DND-41 (cell line): ENCODE data around the gene RFX2.

ENCODE experiments used
- ATAC-seq: fragments of 200-7000 bp; cut with Tn5 transposase; 3 replicates; pipeline ENCODE4 v1.9.1; 2021; ENCODE audit warnings: low read depth; ENCODE audit not compliant: insufficient read depth
- DNase-seq: peaks from one replicate; pipeline ENCODE4 v3.0.0-alpha.2; 2020
- H2AFZ ChIP-seq: 2 replicates; pipeline ENCODE4 v1.6.0; 2012; ENCODE audit warnings: low read depth, low read length
- H3K27ac ChIP-seq: 2 replicates; pipeline ENCODE4 v1.5.1; 2012; ENCODE audit warnings: low read length, inconsistent platforms
- H3K27me3 ChIP-seq: fragments of 200-600 bp; sonication (generic); 2 replicates; pipeline ENCODE4 v1.6.0; 2012; ENCODE audit warnings: low read length, mild to moderate bottlenecking, inconsistent platforms; ENCODE audit not compliant: insufficient read depth, poor library complexity
- H3K36me3 ChIP-seq: 2 replicates; pipeline ENCODE4 v1.5.1; 2012; ENCODE audit warnings: low read length, inconsistent platforms; ENCODE audit not compliant: insufficient read depth
- H3K4me1 ChIP-seq: 2 replicates; pipeline ENCODE4 v1.5.1; 2012; ENCODE audit warnings: mild to moderate bottlenecking, low read length; ENCODE audit not compliant: insufficient read depth
- H3K4me2 ChIP-seq: 2 replicates; pipeline ENCODE4 v1.6.0; 2012; ENCODE audit warnings: mild to moderate bottlenecking, moderate library complexity, low read length, inconsistent platforms; ENCODE audit not compliant: insufficient read depth
- H3K4me3 ChIP-seq, 2 experiments: fragments of 200-600 bp in 1 of 2; shearing (Covaris generic) in 1 of 2; 2 replicates each; pipeline ENCODE4 v1.5.1; 2012 to 2016; ENCODE audit warnings: inconsistent platforms in 2 of 2, low read length in 2 of 2, mild to moderate bottlenecking in 2 of 2, low read depth in 1 of 2, moderate library complexity in 1 of 2
- H3K79me2 ChIP-seq: 2 replicates; pipeline ENCODE4 v1.6.0; 2012; ENCODE audit warnings: low read length, inconsistent platforms; ENCODE audit not compliant: insufficient read depth
- H3K9ac ChIP-seq: 2 replicates; pipeline ENCODE4 v1.6.0; 2012; ENCODE audit warnings: low read depth, mild to moderate bottlenecking, inconsistent platforms, low read length, moderate library complexity
- H3K9me3 ChIP-seq: 2 replicates; pipeline ENCODE4 v1.5.1; 2012; ENCODE audit warnings: low read length, moderate library complexity, mild to moderate bottlenecking, inconsistent platforms; ENCODE audit not compliant: insufficient read depth, severe bottlenecking
- H4K20me1 ChIP-seq: 2 replicates; pipeline ENCODE4 v1.6.0; 2012; ENCODE audit warnings: low read length; ENCODE audit not compliant: insufficient read depth
- EZH2 ChIP-seq: IDR thresholded peaks from 3 replicates; pipeline ENCODE4 v1.6.1; 2012; ENCODE audit warnings: borderline replicate concordance, low read depth, mild to moderate bottlenecking, moderate library complexity, low read length, inconsistent platforms; ENCODE audit not compliant: severe bottlenecking
- TF ChIP-seq, protein P1 (sequence below): IDR thresholded peaks from 2 replicates; pipeline ENCODE4 v1.5.1; 2012; ENCODE audit warnings: borderline replicate concordance, low read length, moderate library complexity, mild to moderate bottlenecking; ENCODE audit not compliant: poor library complexity, severe bottlenecking; ENCODE audit errors: extremely low read depth

RFX2 gene

DNA sequence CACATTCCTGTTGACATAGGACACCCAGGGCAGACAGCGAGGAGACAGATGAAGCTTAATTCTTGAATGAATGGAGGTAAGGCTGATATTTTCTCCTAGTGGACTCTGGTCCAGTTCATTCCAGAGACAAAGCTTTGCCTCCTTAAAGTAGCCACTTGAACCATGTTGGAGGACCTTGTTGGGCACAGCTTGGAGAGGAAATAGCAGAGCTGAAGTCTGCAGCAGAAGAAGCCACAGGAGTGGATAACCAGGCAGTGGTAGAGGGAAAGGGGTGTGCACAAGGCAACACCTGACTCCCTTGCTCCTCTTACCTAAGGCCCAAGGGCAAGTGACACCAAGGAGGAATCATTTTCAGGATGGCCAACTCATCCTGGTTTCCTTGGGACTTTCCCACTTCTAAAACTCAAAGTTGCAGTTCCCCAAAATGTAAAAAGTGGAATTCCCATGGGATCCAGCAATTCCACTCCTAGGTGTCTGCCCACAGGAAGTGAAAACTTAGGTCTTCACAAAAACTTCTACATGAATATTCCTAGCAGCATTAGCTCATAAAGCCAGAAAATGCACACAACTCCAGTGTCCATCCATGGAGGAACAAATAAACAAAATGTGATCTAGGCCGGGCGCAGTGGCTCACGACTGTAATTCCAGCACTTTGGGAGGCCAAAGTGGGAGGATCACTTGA is 6.6 kb upstream of the RFX2 start:
- DNase-seq, result no peak
- Histone ChIP-seq H4K20me1 (no peaks in the 10 kb centered on the region), H3K4me3 (no peak overlapping the region), H3K79me2 (no peaks in the 10 kb centered on the region), H3K27ac (no peak overlapping the region), H3K27me3 (no peaks in the 10 kb centered on the region), H3K9ac (no peak overlapping the region), H3K9me3 (no peaks in the 10 kb centered on the region), H3K4me1 (no peaks in the 10 kb centered on the region), H3K36me3 (no peaks in the 10 kb centered on the region), H2AFZ (no peak overlapping the region), H3K4me2 (no peak overlapping the region)
- TF ChIP-seq, protein P1, sequence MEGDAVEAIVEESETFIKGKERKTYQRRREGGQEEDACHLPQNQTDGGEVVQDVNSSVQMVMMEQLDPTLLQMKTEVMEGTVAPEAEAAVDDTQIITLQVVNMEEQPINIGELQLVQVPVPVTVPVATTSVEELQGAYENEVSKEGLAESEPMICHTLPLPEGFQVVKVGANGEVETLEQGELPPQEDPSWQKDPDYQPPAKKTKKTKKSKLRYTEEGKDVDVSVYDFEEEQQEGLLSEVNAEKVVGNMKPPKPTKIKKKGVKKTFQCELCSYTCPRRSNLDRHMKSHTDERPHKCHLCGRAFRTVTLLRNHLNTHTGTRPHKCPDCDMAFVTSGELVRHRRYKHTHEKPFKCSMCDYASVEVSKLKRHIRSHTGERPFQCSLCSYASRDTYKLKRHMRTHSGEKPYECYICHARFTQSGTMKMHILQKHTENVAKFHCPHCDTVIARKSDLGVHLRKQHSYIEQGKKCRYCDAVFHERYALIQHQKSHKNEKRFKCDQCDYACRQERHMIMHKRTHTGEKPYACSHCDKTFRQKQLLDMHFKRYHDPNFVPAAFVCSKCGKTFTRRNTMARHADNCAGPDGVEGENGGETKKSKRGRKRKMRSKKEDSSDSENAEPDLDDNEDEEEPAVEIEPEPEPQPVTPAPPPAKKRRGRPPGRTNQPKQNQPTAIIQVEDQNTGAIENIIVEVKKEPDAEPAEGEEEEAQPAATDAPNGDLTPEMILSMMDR, result no peak
- no peak for TF ChIP-seq EZH2
- no peak for ATAC-seq

DNA sequence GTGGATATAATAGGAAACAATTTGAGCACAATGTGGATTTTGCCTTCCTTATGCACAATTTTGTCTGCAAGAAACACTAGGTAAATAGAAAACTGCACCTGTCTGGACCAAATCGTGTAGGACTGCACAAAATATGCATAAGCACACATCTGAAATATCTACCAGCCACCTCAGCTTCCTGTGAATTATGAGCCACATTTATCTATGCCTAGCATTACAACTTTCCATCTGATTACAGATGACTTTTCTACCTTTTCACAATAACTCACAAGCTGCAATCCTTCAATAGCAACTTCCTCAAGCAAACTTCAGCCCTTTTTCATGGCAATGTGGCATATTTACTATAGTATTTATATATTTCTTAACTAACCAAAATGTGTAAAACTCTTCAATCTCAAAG is 5.7 kb upstream of the RFX2 start:
- Histone ChIP-seq H3K4me1 (peaks cover 5% of the 10 kb centered on the region), H3K79me2 (no peaks in the 10 kb centered on the region), H3K9ac (no peak overlapping the region), H3K4me2 (no peak overlapping the region), H2AFZ (no peak overlapping the region), H3K36me3 (no peaks in the 10 kb centered on the region), H3K4me3 (no peak overlapping the region), H3K27ac (no peak overlapping the region), H4K20me1 (no peaks in the 10 kb centered on the region), H3K9me3 (no peaks in the 10 kb centered on the region), H3K27me3 (no peaks in the 10 kb centered on the region)
- ATAC-seq (no peak), DNase-seq (no peak)
- no peak for TF ChIP-seq EZH2
- TF ChIP-seq, protein P1, result no peak

DNA sequence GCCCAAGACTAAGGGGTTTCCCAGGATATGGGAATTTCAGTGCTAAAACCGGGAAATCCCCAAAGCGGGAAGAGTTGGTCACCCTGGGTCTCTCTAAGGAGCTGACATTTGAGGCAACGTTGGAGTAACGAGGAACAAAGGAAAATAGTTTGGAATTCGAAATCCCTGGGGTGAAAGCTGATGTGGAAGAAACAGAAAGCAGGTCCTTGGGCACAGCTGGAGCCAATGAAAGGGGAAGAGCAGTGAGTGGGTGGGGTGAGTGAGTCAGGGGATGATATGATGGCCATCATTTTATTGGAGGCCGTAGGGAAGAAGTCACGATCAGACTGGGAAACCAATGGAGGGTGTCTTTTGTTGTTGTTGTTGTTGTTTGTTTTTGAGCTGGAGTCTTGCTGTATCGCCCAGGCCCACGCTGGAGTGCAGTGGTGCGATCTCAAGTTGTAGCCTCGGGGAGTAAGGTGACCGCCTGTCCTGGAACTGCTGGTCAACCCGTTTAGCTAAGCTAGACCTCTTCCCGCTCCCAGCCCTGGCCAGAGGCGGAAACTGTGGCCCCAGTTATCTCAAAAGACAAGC is 3.4 kb upstream of the RFX2 start:
- H3K4me3 ChIP-seq, result no peak overlapping the region
- no peaks in the 10 kb centered on the region for H3K36me3 ChIP-seq
- H3K9me3 ChIP-seq, result no peaks in the 10 kb centered on the region
- H3K4me1 ChIP-seq, result peaks cover 18% of the 10 kb centered on the region
- TF ChIP-seq, protein P1, result no peak
- TF ChIP-seq EZH2, result no peak
- no peak overlapping the region; the same call in 1 of the 2 replicates for H2AFZ ChIP-seq
- H3K79me2 ChIP-seq, result no peaks in the 10 kb centered on the region
- no peak for ATAC-seq
- no peak overlapping the region for H3K27ac ChIP-seq
- H3K27me3 ChIP-seq, result peaks cover 10% of the 10 kb centered on the region
- H4K20me1 ChIP-seq, result no peaks in the 10 kb centered on the region
- no peak overlapping the region for H3K9ac ChIP-seq
- no peak for DNase-seq
- no peak overlapping the region for H3K4me2 ChIP-seq
